SKM-1 (cell line): Measurements from ENCODE around the gene ZNF346.

Experiments
- DNase-seq: peaks from one replicate; lab custom pipeline; 2025; ENCODE audit not compliant: unreplicated experiment; lab: John Stamatoyannopoulos, UW

The ZNF346 gene

GRCh38 chr5:177093803-177094202 is 71.3 kb downstream of the ZNF346 start:
- no peak for DNase-seq

- no peak for DNase-seq
Observed at GRCh38 chr5:177094224-177095087, 72.0 kb downstream of the ZNF346 start.

- DNase-seq: no peak
Observed at GRCh38 chr5:177095088-177095669, 72.7 kb downstream of the ZNF346 start.

- no peak for DNase-seq
Observed at GRCh38 chr5:177096162-177097015, 73.9 kb downstream of the ZNF346 start.

GRCh38 chr5:177097016-177097985 is 74.8 kb downstream of the ZNF346 start:
- no peak for DNase-seq

- no peak for DNase-seq
Observed at GRCh38 chr5:177098120-177098469, 75.6 kb downstream of the ZNF346 start.

GRCh38 chr5:177098470-177099141 is 76.1 kb downstream of the ZNF346 start:
- DNase-seq: no peak

- DNase-seq: no peak
Observed at GRCh38 chr5:177099422-177100093, 77.1 kb downstream of the ZNF346 start.

GRCh38 chr5:177100714-177101121 is 78.2 kb downstream of the ZNF346 start:
- no peak for DNase-seq

GRCh38 chr5:177103523-177104253 is 81.2 kb downstream of the ZNF346 start:
- DNase-seq: no peak

- no peak for DNase-seq
Observed at GRCh38 chr5:177105691-177106476, 83.4 kb downstream of the ZNF346 start.

GRCh38 chr5:177107159-177107558 is 84.7 kb downstream of the ZNF346 start:
- DNase-seq: no peak

- DNase-seq: no peak
Observed at GRCh38 chr5:177109810-177110209, 87.3 kb downstream of the ZNF346 start.

- no peak for DNase-seq
Observed at GRCh38 chr5:177111720-177112394, 89.4 kb downstream of the ZNF346 start.

- no peak for DNase-seq
Observed at GRCh38 chr5:177112589-177113220, 90.2 kb downstream of the ZNF346 start.

- DNase-seq: peak; percentile 73
Observed at GRCh38 chr5:177113566-177114424, 91.3 kb downstream of the ZNF346 start.
